ENCODE data around the gene INTS4. TPM values are rescaled to one million over a fixed set of nuclear protein-coding genes. Genes with fewer than 3 reads are reported as not detected.
"Not testable (repeated sequence)": the region's sequence is repeated elsewhere in the genome, so short reads cannot be mapped to it uniquely, and the experiment has no call there.

Gene INTS4
- total RNA-seq, 1 donor from 2014 or later = 41.0 TPM

DNA sequence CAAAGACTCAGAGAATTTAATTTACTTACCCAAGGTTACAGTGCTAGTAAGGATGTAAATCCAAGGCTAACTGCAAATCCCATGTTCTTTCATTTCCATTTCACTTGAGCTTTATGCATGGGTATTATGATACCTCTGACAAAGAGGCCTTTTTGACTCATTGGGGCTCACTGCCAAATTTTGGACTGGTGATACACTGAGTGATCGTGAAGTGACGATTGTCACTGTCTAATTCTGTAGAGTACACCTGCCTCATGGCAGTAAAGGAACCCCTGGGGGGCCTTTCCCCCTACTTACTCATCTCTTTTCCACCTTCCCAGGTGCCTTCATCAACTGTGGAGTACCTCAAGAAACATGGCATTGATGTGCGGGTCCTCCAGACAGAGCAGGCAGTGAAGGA lies 122.6 kb downstream of the INTS4 start:
- Histone ChIP-seq H3K36me3 (peaks cover 0 to 22% of the 10 kb centered on the region in 2 donors), H3K4me1 (no peaks in the 10 kb centered on the region)

GRCh38 chr11:77868744-77869143 lies 125.7 kb downstream of the INTS4 start:
- Histone ChIP-seq H3K27me3 (no peaks in the 10 kb centered on the region), H3K9me3 (no peaks in the 10 kb centered on the region), H3K36me3 (peaks cover 0 to 13% of the 10 kb centered on the region in 2 donors), H3K27ac (no peak overlapping the region), H3K4me3 (no peak overlapping the region), H3K4me1 (peaks cover 13% of the 10 kb centered on the region)
- TF ChIP-seq POLR2AphosphoS5 (IDR thresholded peaks at IDR 0.05; ENCODE audit: insufficient read depth in 1 of 2, low read depth in 1 of 2) = no peak
- no peak for TF ChIP-seq POLR2A (IDR thresholded peaks at IDR 0.05)
- TF ChIP-seq, protein P1, sequence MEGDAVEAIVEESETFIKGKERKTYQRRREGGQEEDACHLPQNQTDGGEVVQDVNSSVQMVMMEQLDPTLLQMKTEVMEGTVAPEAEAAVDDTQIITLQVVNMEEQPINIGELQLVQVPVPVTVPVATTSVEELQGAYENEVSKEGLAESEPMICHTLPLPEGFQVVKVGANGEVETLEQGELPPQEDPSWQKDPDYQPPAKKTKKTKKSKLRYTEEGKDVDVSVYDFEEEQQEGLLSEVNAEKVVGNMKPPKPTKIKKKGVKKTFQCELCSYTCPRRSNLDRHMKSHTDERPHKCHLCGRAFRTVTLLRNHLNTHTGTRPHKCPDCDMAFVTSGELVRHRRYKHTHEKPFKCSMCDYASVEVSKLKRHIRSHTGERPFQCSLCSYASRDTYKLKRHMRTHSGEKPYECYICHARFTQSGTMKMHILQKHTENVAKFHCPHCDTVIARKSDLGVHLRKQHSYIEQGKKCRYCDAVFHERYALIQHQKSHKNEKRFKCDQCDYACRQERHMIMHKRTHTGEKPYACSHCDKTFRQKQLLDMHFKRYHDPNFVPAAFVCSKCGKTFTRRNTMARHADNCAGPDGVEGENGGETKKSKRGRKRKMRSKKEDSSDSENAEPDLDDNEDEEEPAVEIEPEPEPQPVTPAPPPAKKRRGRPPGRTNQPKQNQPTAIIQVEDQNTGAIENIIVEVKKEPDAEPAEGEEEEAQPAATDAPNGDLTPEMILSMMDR (IDR thresholded peaks at IDR 0.05) = no peak
- intact Hi-C loops (cut with DNase I) = no loop called here
- no peak for DNase-seq (ENCODE audit: extremely low spot score in 2 of 2)

More for the DNA sequence above, 122.6 kb downstream of the INTS4 start:
- no peaks in the 10 kb centered on the region for H3K27me3 ChIP-seq
- H3K27ac ChIP-seq = no peak overlapping the region
- TF ChIP-seq, protein P1 (IDR thresholded peaks at IDR 0.05) = no peak
- H3K9me3 ChIP-seq = no peaks in the 10 kb centered on the region
- intact Hi-C loops (cut with DNase I) = no loop called here
- H3K4me3 ChIP-seq = no peak overlapping the region
- no peak for DNase-seq (ENCODE audit: extremely low spot score in 2 of 2)

DNA sequence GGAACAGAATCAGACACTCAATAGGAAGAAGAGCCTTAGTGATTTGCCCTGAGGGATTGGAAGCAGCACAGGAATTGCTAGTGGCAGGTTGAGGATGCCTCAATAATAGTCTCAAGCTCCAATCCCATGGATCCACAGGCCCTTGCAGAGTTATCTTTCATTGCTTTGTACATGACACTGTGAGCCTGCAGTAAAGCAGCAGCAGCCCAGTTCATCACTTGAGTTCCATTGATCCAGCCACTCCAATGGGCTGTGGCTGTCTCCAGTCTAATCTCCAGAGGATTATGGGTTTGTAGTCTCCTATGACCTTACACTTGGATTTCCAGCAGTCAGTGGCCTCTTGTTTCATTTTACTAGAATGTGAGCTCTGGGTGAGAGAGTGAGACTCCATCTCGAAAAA lies 128.1 kb downstream of the INTS4 start:
- TF ChIP-seq, protein P1 (IDR thresholded peaks at IDR 0.05) = no peak
- TF ChIP-seq POLR2AphosphoS5 (IDR thresholded peaks at IDR 0.05; ENCODE audit: insufficient read depth in 1 of 2, low read depth in 1 of 2) (no peak), POLR2A (IDR thresholded peaks at IDR 0.05) (no peak)
- no peaks in the 10 kb centered on the region for H3K27me3 ChIP-seq
- DNase-seq (ENCODE audit: extremely low spot score in 2 of 2) = no peak
- intact Hi-C loops (cut with DNase I) = no loop called here
- no peak overlapping the region for H3K4me3 ChIP-seq
- H3K36me3 ChIP-seq = peaks cover 0 to 8% of the 10 kb centered on the region in 2 donors
- H3K27ac ChIP-seq = no peak overlapping the region
- no peaks in the 10 kb centered on the region for H3K9me3 ChIP-seq
- H3K4me1 ChIP-seq = peaks cover 13% of the 10 kb centered on the region

DNA sequence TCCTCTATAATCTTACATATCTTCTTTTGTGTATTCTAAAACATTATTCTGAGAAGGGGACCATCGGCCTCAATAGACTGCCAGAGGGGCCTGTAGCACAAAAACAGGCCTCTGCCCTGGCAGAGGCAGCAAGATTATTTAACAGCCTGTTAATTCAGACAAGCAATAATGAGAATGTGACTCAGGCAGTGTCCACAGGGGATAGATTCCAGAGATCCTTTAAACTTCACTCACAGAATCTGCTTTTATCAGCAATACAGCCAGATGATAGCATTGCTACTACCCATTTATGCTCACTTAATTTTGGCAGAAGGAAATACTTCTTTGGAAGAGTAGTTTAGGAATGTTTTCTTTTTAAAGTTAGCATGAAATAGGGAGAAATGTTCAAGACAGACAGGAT lies 128.7 kb downstream of the INTS4 start:
- Histone ChIP-seq H3K4me3 (no peak overlapping the region), H3K36me3 (peaks cover 0 to 8% of the 10 kb centered on the region in 2 donors), H3K27ac (no peak overlapping the region), H3K27me3 (no peaks in the 10 kb centered on the region), H3K9me3 (no peaks in the 10 kb centered on the region), H3K4me1 (peaks cover 13% of the 10 kb centered on the region)
- no peak for DNase-seq (ENCODE audit: extremely low spot score in 2 of 2)
- intact Hi-C loops (cut with DNase I) = no loop called here
- TF ChIP-seq POLR2AphosphoS5 (IDR thresholded peaks at IDR 0.05; ENCODE audit: insufficient read depth in 1 of 2, low read depth in 1 of 2) (no peak), POLR2A (IDR thresholded peaks at IDR 0.05) (no peak)
- TF ChIP-seq, protein P1 (IDR thresholded peaks at IDR 0.05) = no peak

GRCh38 chr11:77861444-77861843 lies 133.0 kb downstream of the INTS4 start:
- peaks cover 0 to 11% of the 10 kb centered on the region in 2 donors for H3K36me3 ChIP-seq
- intact Hi-C loops (cut with DNase I); H3K27ac ChIP-seq; DNase-seq (ENCODE audit: extremely low spot score in 2 of 2); H3K27me3 ChIP-seq; H3K9me3 ChIP-seq; H3K4me3 ChIP-seq: not testable (repeated sequence)
- H3K4me1 ChIP-seq = peaks cover 13% of the 10 kb centered on the region

GRCh38 chr11:77857906-77858457 lies 136.5 kb downstream of the INTS4 start:
- DNase-seq (ENCODE audit: extremely low spot score in 2 of 2); H3K27me3 ChIP-seq; intact Hi-C loops (cut with DNase I); H3K27ac ChIP-seq; H3K4me3 ChIP-seq; H3K4me1 ChIP-seq; H3K9me3 ChIP-seq: not testable (repeated sequence)
- H3K36me3 ChIP-seq = peaks cover 0 to 41% of the 10 kb centered on the region in 2 donors
